ENCODE data around the gene MAP2K3. TPM values are rescaled to one million over a fixed set of nuclear protein-coding genes. Genes with fewer than 3 reads are reported as not detected.

Gene MAP2K3
- total RNA-seq, 3 donors from 2014 or later, result 46.0 to 75.5 (median 67.1) TPM

DNA sequence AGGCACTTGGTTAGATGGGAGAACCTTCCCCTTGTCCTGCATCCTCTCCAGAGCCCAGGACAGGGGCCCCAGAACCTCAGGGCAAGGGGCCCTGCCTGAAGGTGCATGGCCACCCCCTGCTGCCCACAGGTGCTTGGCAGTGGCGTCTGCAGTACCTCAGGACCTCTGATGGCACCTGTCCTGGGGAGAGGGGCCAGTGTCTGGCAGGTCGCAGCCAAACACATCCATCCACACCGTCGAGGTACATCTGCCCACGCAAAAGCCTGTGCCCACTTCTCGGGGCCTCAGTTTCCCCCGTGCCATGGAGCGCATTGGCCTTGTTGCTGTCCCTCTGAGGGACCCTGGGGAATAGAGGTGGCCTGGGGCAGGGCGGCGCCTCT lies 9.3 kb downstream of the MAP2K3 start:
- ATAC-seq, result no peak
- H3K9me3 ChIP-seq, result peaks cover 8% of the 10 kb centered on the region
- H3K4me1 ChIP-seq (ENCODE audit: low read depth), result peaks cover 11% of the 10 kb centered on the region
- no peaks in the 10 kb centered on the region for H3K36me3 ChIP-seq (ENCODE audit: low read depth)
- intact Hi-C loops (cut with DNase I, micrococcal nuclease), result no loop called here
- H3K4me3 ChIP-seq, result no peak overlapping the region
- TF ChIP-seq, protein P1, sequence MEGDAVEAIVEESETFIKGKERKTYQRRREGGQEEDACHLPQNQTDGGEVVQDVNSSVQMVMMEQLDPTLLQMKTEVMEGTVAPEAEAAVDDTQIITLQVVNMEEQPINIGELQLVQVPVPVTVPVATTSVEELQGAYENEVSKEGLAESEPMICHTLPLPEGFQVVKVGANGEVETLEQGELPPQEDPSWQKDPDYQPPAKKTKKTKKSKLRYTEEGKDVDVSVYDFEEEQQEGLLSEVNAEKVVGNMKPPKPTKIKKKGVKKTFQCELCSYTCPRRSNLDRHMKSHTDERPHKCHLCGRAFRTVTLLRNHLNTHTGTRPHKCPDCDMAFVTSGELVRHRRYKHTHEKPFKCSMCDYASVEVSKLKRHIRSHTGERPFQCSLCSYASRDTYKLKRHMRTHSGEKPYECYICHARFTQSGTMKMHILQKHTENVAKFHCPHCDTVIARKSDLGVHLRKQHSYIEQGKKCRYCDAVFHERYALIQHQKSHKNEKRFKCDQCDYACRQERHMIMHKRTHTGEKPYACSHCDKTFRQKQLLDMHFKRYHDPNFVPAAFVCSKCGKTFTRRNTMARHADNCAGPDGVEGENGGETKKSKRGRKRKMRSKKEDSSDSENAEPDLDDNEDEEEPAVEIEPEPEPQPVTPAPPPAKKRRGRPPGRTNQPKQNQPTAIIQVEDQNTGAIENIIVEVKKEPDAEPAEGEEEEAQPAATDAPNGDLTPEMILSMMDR (IDR thresholded peaks at IDR 0.05), result no peak
- peak in 1 of 3 donors; percentile 44 for DNase-seq

DNA sequence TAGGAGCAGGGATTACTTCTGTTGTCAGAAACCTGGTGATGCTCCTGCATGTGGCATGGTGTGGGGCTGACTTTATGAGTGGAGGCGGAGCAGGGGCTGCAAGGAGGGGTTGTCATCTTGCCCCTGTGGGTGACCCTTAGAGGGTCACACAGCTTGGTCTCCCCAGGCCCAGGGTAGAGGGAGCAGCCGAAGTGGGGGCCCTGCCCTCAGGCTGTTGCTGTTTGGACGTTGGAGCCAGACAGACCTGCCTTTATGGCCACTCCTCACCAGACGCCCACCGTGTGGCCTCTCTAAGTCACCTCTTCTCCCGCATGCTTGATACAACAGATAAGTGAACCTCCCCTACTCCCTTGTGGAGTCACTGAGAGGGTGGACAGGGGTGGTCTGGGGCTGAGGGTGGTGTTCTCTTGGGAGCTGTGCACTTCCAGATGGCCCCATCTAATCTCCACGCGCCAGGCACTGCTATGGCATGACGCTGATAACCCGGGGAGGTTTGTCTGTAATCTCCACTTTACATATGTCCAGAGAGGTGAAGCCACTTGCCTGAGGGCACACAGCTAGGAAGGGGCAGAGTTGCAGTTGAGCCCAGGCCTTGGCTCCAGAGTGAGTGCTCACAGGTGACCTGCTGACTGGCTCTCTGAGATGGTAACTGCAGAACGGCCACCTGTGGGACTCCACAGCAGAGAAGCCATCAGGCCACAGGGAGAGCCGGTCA lies 10.0 kb downstream of the MAP2K3 start:
- intact Hi-C loops (cut with DNase I, micrococcal nuclease), result no loop called here
- no peaks in the 10 kb centered on the region for H3K36me3 ChIP-seq (ENCODE audit: low read depth)
- no peak overlapping the region for H3K4me3 ChIP-seq
- peak in 1 of 3 donors; percentile 34 for DNase-seq
- peaks cover 8% of the 10 kb centered on the region for H3K9me3 ChIP-seq
- TF ChIP-seq, protein P1 (IDR thresholded peaks at IDR 0.05), result no peak
- ATAC-seq, result no peak
- H3K4me1 ChIP-seq (ENCODE audit: low read depth), result peaks cover 5% of the 10 kb centered on the region

GRCh38 chr17:21295036-21295952 lies 10.8 kb downstream of the MAP2K3 start:
- TF ChIP-seq, protein P1 (IDR thresholded peaks at IDR 0.05), result no peak
- H3K4me3 ChIP-seq, result no peak overlapping the region
- ATAC-seq (peak; percentile 57), DNase-seq (peak in 1 of 3 donors; percentile 55)
- no peaks in the 10 kb centered on the region for H3K36me3 ChIP-seq (ENCODE audit: low read depth)
- H3K9me3 ChIP-seq, result peaks cover 8% of the 10 kb centered on the region
- intact Hi-C loops (cut with DNase I, micrococcal nuclease), result no loop called here
- H3K4me1 ChIP-seq (ENCODE audit: low read depth), result no peaks in the 10 kb centered on the region

DNA sequence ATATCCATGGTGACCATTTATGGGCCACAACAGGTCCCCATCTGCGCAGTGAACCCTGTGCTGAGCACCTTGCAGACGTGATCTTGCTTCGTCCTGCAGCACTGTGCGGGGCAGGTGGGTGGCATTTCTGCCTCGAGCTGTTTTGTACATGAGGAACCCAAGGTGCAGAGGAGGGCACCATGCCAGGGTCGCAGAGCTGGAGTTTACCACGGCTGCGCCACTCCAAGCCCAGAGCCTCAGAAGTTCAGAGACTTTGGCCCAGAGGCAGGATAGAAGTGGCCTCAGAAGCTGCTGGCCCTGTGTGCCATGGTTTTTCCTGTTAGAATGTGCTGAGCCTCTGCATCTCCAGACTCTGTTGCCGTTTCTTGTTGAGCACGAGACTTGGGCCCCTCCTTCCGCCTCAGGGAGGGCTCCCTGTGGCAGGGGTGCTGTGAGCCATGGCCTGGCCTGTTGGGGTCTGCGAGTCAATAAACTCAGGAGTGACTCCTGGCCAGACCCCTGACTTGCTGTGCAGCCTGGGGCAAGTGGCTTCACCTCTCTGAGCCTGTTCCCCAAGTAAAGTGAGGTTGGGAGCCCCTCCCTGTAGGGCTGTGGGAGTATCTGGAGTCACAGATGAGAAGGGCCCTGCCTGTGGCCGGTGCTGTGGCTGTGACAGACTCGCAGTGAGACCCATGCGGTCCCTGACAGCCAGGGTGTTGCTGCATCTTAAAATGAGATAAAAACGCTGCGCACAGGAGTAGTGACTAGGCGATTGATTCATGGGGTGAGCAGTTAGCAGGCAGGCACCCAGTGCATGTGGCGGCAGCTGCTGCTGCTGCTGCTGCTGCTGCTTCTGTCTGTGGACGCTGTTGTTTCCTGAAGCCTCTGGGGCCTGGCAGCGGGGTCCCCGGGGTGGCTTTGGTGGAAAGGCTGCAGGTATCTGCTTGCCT lies 11.8 kb downstream of the MAP2K3 start:
- DNase-seq (no peak), ATAC-seq (no peak)
- Histone ChIP-seq H3K9me3 (peaks cover 8% of the 10 kb centered on the region), H3K4me1 (ENCODE audit: low read depth) (no peaks in the 10 kb centered on the region), H3K36me3 (ENCODE audit: low read depth) (no peaks in the 10 kb centered on the region), H3K4me3 (no peak overlapping the region)
- intact Hi-C loops (cut with DNase I, micrococcal nuclease), result no loop called here
- TF ChIP-seq, protein P1 (IDR thresholded peaks at IDR 0.05), result no peak

GRCh38 chr17:21297026-21297520 lies 12.6 kb downstream of the MAP2K3 start:
- H3K36me3 ChIP-seq (ENCODE audit: low read depth), result no peaks in the 10 kb centered on the region
- ATAC-seq (no peak), DNase-seq (no peak)
- H3K4me1 ChIP-seq (ENCODE audit: low read depth), result no peaks in the 10 kb centered on the region
- no peak overlapping the region for H3K4me3 ChIP-seq
- intact Hi-C loops (cut with DNase I, micrococcal nuclease), result no loop called here
- TF ChIP-seq, protein P1 (IDR thresholded peaks at IDR 0.05), result no peak
- H3K9me3 ChIP-seq, result peaks cover 8% of the 10 kb centered on the region

Data from mucosa of descending colon (tissue), 3 donors.